Tibial artery (tissue), 4 donors: ENCODE results near the gene KCNH1.

Source experiments
- DNase-seq, 2 donors: peaks; one replicate each; pipeline ENCODE4 v3.0.0-alpha.2; 2019
- H3K27ac ChIP-seq, 2 donors: fragments of 200-600 bp; sonication (generic) in 1 of 2; 1 replicate in 1 of 2; 2 replicates in 1 of 2; pipeline ENCODE4 v1.5.1; 2018 to 2019; ENCODE audit warnings: mild to moderate bottlenecking in 1 of 2
- H3K27me3 ChIP-seq, 2 donors: fragments of 200-600 bp; sonication (generic) in 1 of 2; one replicate each; pipeline versions ENCODE4 v1.5.1 to v1.6.0; 2016 to 2019
- H3K36me3 ChIP-seq, 3 donors: fragments of 200-600 bp; sonication (generic) in 2 of 3; one replicate each; pipeline ENCODE4 v1.5.1; 2016 to 2019; ENCODE audit warnings: mild to moderate bottlenecking in 2 of 3
- H3K4me1 ChIP-seq, 4 donors: fragments of 200-600 bp; sonication (generic) in 2 of 4; 1 replicate in 3 of 4; 2 replicates in 1 of 4; pipeline ENCODE4 v1.5.1; 2016 to 2019
- H3K4me3 ChIP-seq, 2 donors: fragments of 200-600 bp; sonication (generic) in 1 of 2; 1 replicate in 1 of 2; 2 replicates in 1 of 2; pipeline ENCODE4 v1.5.1; 2018 to 2019; ENCODE audit warnings: mild to moderate bottlenecking in 2 of 2
- H3K9me3 ChIP-seq, 3 donors: fragments of 200-600 bp; sonication (generic) in 1 of 3; one replicate each; pipeline ENCODE4 v1.5.1; 2016 to 2019
- CTCF ChIP-seq, 2 experiments: fragments of 200-600 bp in 1 of 2; fragments of 450-650 bp in 1 of 2; IDR thresholded peaks; one replicate each; pipeline ENCODE4 v1.5.1; 2017 to 2019; ENCODE audit warnings: antibody characterized with exemption in 2 of 2, mild to moderate bottlenecking in 1 of 2, moderate library complexity in 1 of 2
- intact Hi-C: fragments of 100-400 bp; cut with DNase I; formaldehyde crosslinking; loops from one replicate; pipeline ENCODE4 v1.15.0; 2023; ENCODE audit warnings: low total_unique reads

KCNH1 gene

GRCh38 chr1:210935905-210936304 is 198.0 kb downstream of the KCNH1 start:
- no peak for DNase-seq
- no peaks in the 10 kb centered on the region for H3K36me3 ChIP-seq

GRCh38 chr1:210932104-210932503 is 201.8 kb downstream of the KCNH1 start:
- DNase-seq = no peak
- intact Hi-C loops = no loop called here
- H3K36me3 ChIP-seq = no peaks in the 10 kb centered on the region
- H3K27me3 ChIP-seq = no peaks in the 10 kb centered on the region
- H3K4me3 ChIP-seq = no peak overlapping the region
- no peak overlapping the region for H3K27ac ChIP-seq
- H3K9me3 ChIP-seq = peaks cover 0 to 4% (median 0%) of the 10 kb centered on the region in 3 donors
- H3K4me1 ChIP-seq = no peaks in the 10 kb centered on the region
- TF ChIP-seq CTCF (IDR thresholded peaks at IDR 0.05) = no peak

More at GRCh38 chr1:210935905-210936304, 198.0 kb downstream of the KCNH1 start:
- no peak for TF ChIP-seq CTCF (IDR thresholded peaks at IDR 0.05)
- Histone ChIP-seq H3K9me3 (no peaks in the 10 kb centered on the region), H3K27me3 (no peaks in the 10 kb centered on the region), H3K27ac (no peak overlapping the region), H3K4me3 (no peak overlapping the region), H3K4me1 (no peaks in the 10 kb centered on the region)
- intact Hi-C loops = no loop called here

- no peak for TF ChIP-seq CTCF (IDR thresholded peaks at IDR 0.05)
- Histone ChIP-seq H3K27me3 (no peaks in the 10 kb centered on the region), H3K4me1 (no peaks in the 10 kb centered on the region), H3K27ac (no peak overlapping the region), H3K4me3 (no peak overlapping the region), H3K36me3 (no peaks in the 10 kb centered on the region), H3K9me3 (peaks cover 0 to 15% (median 9%) of the 10 kb centered on the region in 3 donors)
- intact Hi-C loops = no loop called here
- no peak for DNase-seq
These were observed 211.3 kb downstream of the KCNH1 start for GRCh38 chr1:210922666-210923065.

GRCh38 chr1:210920716-210921694 is 212.9 kb downstream of the KCNH1 start:
- TF ChIP-seq CTCF (IDR thresholded peaks at IDR 0.05) = no peak
- no peaks in the 10 kb centered on the region for H3K36me3 ChIP-seq
- H3K27me3 ChIP-seq = no peaks in the 10 kb centered on the region
- no peak overlapping the region for H3K4me3 ChIP-seq
- H3K4me1 ChIP-seq = no peaks in the 10 kb centered on the region
- H3K27ac ChIP-seq = no peak overlapping the region
- intact Hi-C loops = no loop called here
- no peak for DNase-seq
- H3K9me3 ChIP-seq = peaks cover 0 to 11% (median 0%) of the 10 kb centered on the region in 3 donors

- no peak for DNase-seq
- H3K9me3 ChIP-seq = peaks cover 0 to 4% (median 0%) of the 10 kb centered on the region in 3 donors
- H3K27ac ChIP-seq = no peak overlapping the region
- TF ChIP-seq CTCF (IDR thresholded peaks at IDR 0.05) = no peak
- intact Hi-C loops = no loop called here
- H3K36me3 ChIP-seq = no peaks in the 10 kb centered on the region
- H3K27me3 ChIP-seq = no peaks in the 10 kb centered on the region
- no peaks in the 10 kb centered on the region for H3K4me1 ChIP-seq
- no peak overlapping the region for H3K4me3 ChIP-seq
These were observed 213.7 kb downstream of the KCNH1 start for GRCh38 chr1:210920258-210920657.
